Common myeloid progenitor, CD34-positive (primary cell): ENCODE measurements around the gene SLC26A11.
A peak's percentile ranks its signal among the peaks of the same experiment; 100 is the strongest.

Experiments
- CTCF ChIA-PET: fragments of 350-600 bp; sonication (Branson Sonifier 250); formaldehyde crosslinking; loops from one replicate; lab custom pipeline; 2021; ENCODE audit warnings: antibody characterized with exemption; lab: Charles Lee
- POLR2A ChIA-PET: fragments of 350-600 bp; sonication (Branson Sonifier 250); formaldehyde crosslinking; loops from one replicate; lab custom pipeline; 2021; ENCODE audit warnings: antibody characterized with exemption; lab: Charles Lee
- DNase-seq, 3 donors: peaks; one replicate each; pipeline versions ENCODE4 v3.0.0 to v3.0.0-alpha.2; 2013
- H3K27ac ChIP-seq, 2 experiments: 1 replicate in 1 of 2; 2 replicates in 1 of 2; pipeline ENCODE4 v1.7.0; 2013; ENCODE audit warnings: inconsistent platforms in 2 of 2, low read length in 2 of 2, mild to moderate bottlenecking in 2 of 2, low read depth in 1 of 2, moderate library complexity in 1 of 2; ENCODE audit not compliant: severe bottlenecking in 2 of 2, insufficient read depth in 1 of 2, poor library complexity in 1 of 2
- H3K27me3 ChIP-seq, 5 experiments: replicated peaks in 2 of 5; 1 replicate in 3 of 5; 2 replicates in 2 of 5; pipeline versions ENCODE4 v1.6.1 to v1.7.0; 2013; ENCODE audit warnings: low read length in 4 of 5, mild to moderate bottlenecking in 2 of 5, moderate library complexity in 2 of 5, inconsistent platforms in 1 of 5; ENCODE audit not compliant: insufficient read depth in 5 of 5, control insufficient read depth in 4 of 5
- H3K36me3 ChIP-seq, 4 experiments: 1 replicate in 2 of 4; 2 replicates in 2 of 4; pipeline versions ENCODE4 v1.6.1 to v1.7.0; 2013; ENCODE audit warnings: low read length in 3 of 4, control low read depth in 1 of 4, mild to moderate bottlenecking in 1 of 4; ENCODE audit not compliant: control insufficient read depth in 4 of 4, insufficient read depth in 4 of 4
- H3K4me1 ChIP-seq, 4 experiments: 1 replicate in 3 of 4; 2 replicates in 1 of 4; pipeline versions ENCODE4 v1.6.1 to v1.7.1; 2013; ENCODE audit warnings: low read length in 3 of 4, mild to moderate bottlenecking in 3 of 4, control low read depth in 1 of 4, inconsistent platforms in 1 of 4, moderate library complexity in 1 of 4; ENCODE audit not compliant: control insufficient read depth in 4 of 4, insufficient read depth in 4 of 4; ENCODE audit errors: control extremely low read depth in 1 of 4
- H3K4me3 ChIP-seq, 7 experiments: 1 replicate in 4 of 7; 2 replicates in 3 of 7; pipeline versions ENCODE4 v1.5.1 to v1.7.0; 2013; ENCODE audit warnings: mild to moderate bottlenecking in 7 of 7, low read length in 6 of 7, moderate library complexity in 6 of 7, inconsistent platforms in 2 of 7, low read depth in 2 of 7, control low read depth in 1 of 7; ENCODE audit not compliant: insufficient read depth in 4 of 7, control insufficient read depth in 1 of 7; ENCODE audit errors: extremely low read depth in 1 of 7
- H3K9me3 ChIP-seq, 5 experiments: 1 replicate in 4 of 5; 2 replicates in 1 of 5; pipeline versions ENCODE4 v1.6.1 to v1.7.1; 2013; ENCODE audit warnings: low read length in 4 of 5, mild to moderate bottlenecking in 2 of 5, inconsistent platforms in 1 of 5, low read depth in 1 of 5, moderate library complexity in 1 of 5; ENCODE audit not compliant: control insufficient read depth in 4 of 5, insufficient read depth in 2 of 5; ENCODE audit errors: control extremely low read depth in 1 of 5
- whole genome bisulfite sequencing: methylation state at CpG from one replicate; pipeline ENCODE4 v1.1.5; 2013; ENCODE audit not compliant: insufficient coverage; 5-methylcytosine and 5-hydroxymethylcytosine counted together

The SLC26A11 gene

DNA sequence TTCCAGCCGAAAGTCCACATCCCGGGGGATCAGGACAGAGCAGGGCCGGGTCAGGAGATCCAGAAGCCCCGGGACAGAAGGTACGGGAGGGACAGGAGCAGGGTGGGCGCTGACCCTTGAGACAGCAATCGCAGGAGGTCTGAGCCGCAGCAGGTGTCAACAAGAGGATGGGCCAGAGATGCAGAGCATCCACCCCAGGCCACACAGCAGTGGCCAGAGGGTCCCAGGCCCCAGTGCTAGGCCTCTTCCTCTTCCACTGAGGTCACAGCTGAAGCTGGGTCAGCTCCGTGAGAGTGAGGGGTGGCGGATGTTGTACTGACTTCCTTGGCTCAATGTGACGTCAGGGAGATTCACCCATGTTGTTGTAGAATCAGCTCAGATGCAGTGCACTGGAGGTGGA, 31.7 kb downstream of the SLC26A11 start:
- ChIA-PET CTCF (interaction anchor here (0.9 to 3.2 kb wide), 5 partner anchors 25 to 60 kb away, joined by 3 to 21 read pairs (median 3); no protein-coding TSS in a partner anchor), POLR2A (no interaction called here)
- Histone ChIP-seq H3K4me3 (no peak overlapping the region), H3K36me3 (no peaks in the 10 kb centered on the region), H3K27ac (no peak overlapping the region), H3K4me1 (peaks cover 7 to 35% (median 26%) of the 10 kb centered on the region in 4 experiments), H3K27me3 (no peaks in the 10 kb centered on the region), H3K9me3 (no peaks in the 10 kb centered on the region)
- 97% methylated on average over 8 of the region's 11 CpGs for WGBS
- no peak for DNase-seq

- 29% methylated on average over 10 of the region's 13 CpGs for WGBS
- Histone ChIP-seq H3K27ac (no peak overlapping the region), H3K9me3 (no peaks in the 10 kb centered on the region), H3K27me3 (no peaks in the 10 kb centered on the region), H3K36me3 (no peaks in the 10 kb centered on the region), H3K4me1 (peaks cover 7 to 35% (median 26%) of the 10 kb centered on the region in 4 experiments), H3K4me3 (no peak overlapping the region)
- peak; percentile 75 to 83 (median 82) for DNase-seq
- ChIA-PET CTCF (interaction anchor here (1.0 to 3.2 kb wide), 4 partner anchors 11 to 61 kb away, joined by 3 to 21 read pairs (median 4); no protein-coding TSS in a partner anchor), POLR2A (no interaction called here)
Measured at GRCh38 chr17:80252871-80253270, 32.6 kb downstream of the SLC26A11 start.

DNA sequence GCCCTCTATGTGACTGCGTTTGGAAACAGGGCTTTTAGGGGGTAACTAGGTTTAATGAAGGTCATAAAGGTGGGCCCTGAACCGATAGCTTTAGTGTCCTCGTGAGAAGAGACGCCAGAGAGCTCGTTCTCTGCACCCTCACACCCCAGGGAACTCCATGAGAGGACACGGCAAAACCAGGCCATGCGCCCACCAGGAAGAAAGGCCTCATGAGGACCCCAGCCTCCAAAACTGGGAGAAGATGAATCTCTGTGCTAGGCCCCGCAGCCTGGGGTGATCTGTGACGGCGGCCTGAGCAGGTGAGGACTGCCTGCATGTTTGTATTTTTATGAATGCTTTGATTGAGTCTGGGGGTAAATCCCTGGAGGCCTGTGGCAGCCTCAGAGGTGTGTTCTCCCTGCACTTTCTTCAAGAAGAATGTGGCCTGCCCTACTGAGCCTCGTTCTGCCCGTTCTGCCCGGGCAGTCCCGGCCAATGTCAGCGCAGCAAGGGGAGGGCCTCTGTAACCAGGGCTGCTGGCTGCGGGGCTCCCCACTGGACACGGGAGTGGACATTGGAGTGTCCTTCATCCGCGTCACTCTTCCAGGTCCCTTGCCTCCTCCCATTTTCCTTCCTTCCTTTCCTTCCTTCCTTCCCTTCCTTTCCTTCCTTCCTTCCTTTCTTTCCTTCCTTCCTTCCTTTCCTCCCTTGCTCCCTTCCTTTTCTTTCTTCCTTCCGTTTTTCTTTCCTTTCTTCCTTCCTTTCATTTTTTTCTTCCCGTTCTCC, 33.6 kb downstream of the SLC26A11 start:
- ChIA-PET POLR2A (interaction anchor here (1.0 kb wide), 1 partner anchor 32 kb away, joined by 3 read pairs; no protein-coding TSS in a partner anchor), CTCF (interaction anchor here (1.0 to 3.2 kb wide), 5 partner anchors 10 to 152 kb away, joined by 3 to 21 read pairs (median 3); partner anchors contain the start of gene GAA)
- H3K4me1 ChIP-seq: peaks cover 7 to 41% (median 27%) of the 10 kb centered on the region in 4 experiments
- peak overlapping the region in 1 of 2 experiments; percentile 66 for H3K27ac ChIP-seq
- H3K27me3 ChIP-seq: no peaks in the 10 kb centered on the region
- H3K36me3 ChIP-seq: no peaks in the 10 kb centered on the region
- H3K4me3 ChIP-seq: no peak overlapping the region
- WGBS: 96% methylated on average over 16 of the region's 21 CpGs
- no peaks in the 10 kb centered on the region for H3K9me3 ChIP-seq
- no peak for DNase-seq

DNA sequence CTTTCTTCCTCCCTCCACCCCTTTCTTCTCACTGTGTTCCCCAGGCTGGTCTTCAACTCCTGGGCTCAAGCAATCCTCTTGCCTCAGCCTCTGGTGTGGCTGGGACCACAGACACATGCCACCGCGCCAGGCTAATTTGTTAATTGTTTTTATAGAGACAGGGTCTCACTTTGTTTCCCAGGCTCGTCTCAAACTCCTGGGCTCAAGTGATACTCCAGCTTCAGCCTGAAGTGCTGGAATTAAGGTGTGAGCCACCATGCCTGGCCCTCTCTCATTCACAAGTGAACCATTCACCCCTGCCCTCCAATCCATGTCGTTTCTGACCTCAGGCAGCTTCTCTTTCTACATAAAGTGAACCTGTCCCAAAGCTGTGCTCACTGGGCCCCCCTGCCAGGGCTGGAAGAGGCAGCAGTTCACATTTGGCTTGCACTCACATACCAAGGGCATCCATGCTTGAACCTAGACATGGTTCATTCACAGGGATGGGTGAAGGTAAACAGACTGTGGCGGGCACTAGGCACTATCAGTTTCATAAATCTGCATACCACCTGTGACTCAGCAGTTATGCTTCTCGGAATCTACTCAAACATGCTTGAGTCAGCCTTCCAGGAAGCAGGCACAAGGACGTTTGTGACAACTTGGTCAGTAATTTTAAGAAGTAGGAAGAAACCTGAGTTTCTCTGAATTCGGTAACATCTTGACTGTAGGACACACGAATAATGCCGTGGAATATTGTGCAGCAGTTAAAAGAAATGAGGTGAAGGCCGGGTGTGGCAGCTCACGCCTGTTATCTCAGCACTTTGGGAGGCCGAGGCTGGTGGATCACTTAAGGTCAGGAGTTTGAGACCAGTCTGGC, 34.4 kb downstream of the SLC26A11 start:
- Histone ChIP-seq H3K36me3 (no peaks in the 10 kb centered on the region), H3K27me3 (no peaks in the 10 kb centered on the region), H3K4me3 (peak overlapping the region in 3 of 7 experiments; percentile 22 to 64 (median 28)), H3K4me1 (peaks cover 7 to 46% (median 30%) of the 10 kb centered on the region in 4 experiments), H3K9me3 (no peaks in the 10 kb centered on the region), H3K27ac (peak overlapping the region in 1 of 2 experiments; percentile 66)
- CTCF ChIA-PET: interaction anchor here (1.0 to 1.7 kb wide), 2 partner anchors 10 to 153 kb away, joined by 3 to 5 read pairs; partner anchors contain the start of gene GAA
- peak; percentile 82 to 95 (median 93) for DNase-seq
- WGBS: 23% methylated on average over 10 of the region's 13 CpGs
- POLR2A ChIA-PET: interaction anchor here (0.6 to 1.0 kb wide), 2 partner anchors 33 to 257 kb away, joined by 3 read pairs; no protein-coding TSS in a partner anchor

GRCh38 chr17:80256034-80256350, 35.8 kb downstream of the SLC26A11 start:
- WGBS: 96% methylated on average over 4 of the region's 5 CpGs
- H3K27ac ChIP-seq: peak overlapping the region in 1 of 2 experiments; percentile 66
- POLR2A ChIA-PET: no interaction called here
- peaks cover 7 to 50% (median 35%) of the 10 kb centered on the region in 4 experiments for H3K4me1 ChIP-seq
- H3K36me3 ChIP-seq: no peaks in the 10 kb centered on the region
- DNase-seq: no peak
- H3K9me3 ChIP-seq: no peaks in the 10 kb centered on the region
- H3K4me3 ChIP-seq: no peak overlapping the region
- no peaks in the 10 kb centered on the region for H3K27me3 ChIP-seq
- CTCF ChIA-PET: no interaction called here

- POLR2A ChIA-PET: no interaction called here
- WGBS: 90% methylated on average over 10 of the region's 14 CpGs
- no peak for DNase-seq
- H3K36me3 ChIP-seq: no peaks in the 10 kb centered on the region
- no peaks in the 10 kb centered on the region for H3K9me3 ChIP-seq
- peaks cover 11 to 68% (median 52%) of the 10 kb centered on the region in 4 experiments for H3K4me1 ChIP-seq
- H3K27me3 ChIP-seq: no peaks in the 10 kb centered on the region
- CTCF ChIA-PET: no interaction called here
- no peak overlapping the region for H3K4me3 ChIP-seq
- peak overlapping the region in 1 of 2 experiments; percentile 49 for H3K27ac ChIP-seq
Measured at GRCh38 chr17:80257716-80258213, 37.5 kb downstream of the SLC26A11 start.
